ENCODE measurements around the gene ZNF197. TPM values are rescaled to one million over a fixed set of nuclear protein-coding genes. Genes with fewer than 3 reads are reported as not detected.

The ZNF197 gene
- total RNA-seq (16.9 and 17.7 TPM in 2 replicates), polyA plus RNA-seq (3.9 and 4.4 TPM in 2 replicates), polyA minus RNA-seq (7.9 and 8.8 TPM in 2 replicates)
- total RNA-seq (2013) = 15.1 TPM

GRCh38 chr3:44624749-44625480, at the start of gene ZNF197:
Gene ZNF197, plus strand, starts transcription at chr3:44625036. Its CDS starts 4,119 bp downstream, at chr3:44629155.
- H3K4me2 ChIP-seq (replicated peaks; ENCODE audit: low read depth, low read length, poor library complexity, severe bottlenecking) = peak within 1 kb of the TSS; percentile 82
- peaks cover 0 to 10% of the 10 kb centered on the region in 2 experiments for H3K36me3 ChIP-seq (replicated peaks in 1 of 2; ENCODE audit: control extremely low read depth in 1 of 2, control insufficient read depth in 1 of 2, extremely low read depth in 1 of 2, insufficient read depth in 2 of 2, low read length in 1 of 2)
- Mint-ChIP-seq H3K27ac (peak within 1 kb of the TSS; percentile 80), H3K4me1 (peaks cover 27% of the 10 kb centered on the region), H3K27me3 (no peaks in the 10 kb centered on the region), H3K9me3 (ENCODE audit: insufficient read depth) (no peaks in the 10 kb centered on the region), H3K4me3 (peak within 1 kb of the TSS; percentile 92)
- H3K27ac ChIP-seq (ENCODE audit: low read length in 2 of 2) = peak within 1 kb of the TSS; percentile 51 to 73
- POLR2A ChIA-PET = interaction anchor here (0.8 to 1.1 kb wide), 3 partner anchors 24 to 137 kb away, joined by 4 to 6 read pairs (median 4); partner anchors contain the start of genes KIAA1143, KIF15 and ZNF35
- DNase-seq (peak; percentile 64), ATAC-seq (ENCODE audit: low read depth) (peak; percentile 88)
- peak within 1 kb of the TSS; percentile 89 for H2AFZ ChIP-seq (ENCODE audit: insufficient read depth, low read depth, low read length, poor library complexity, severe bottlenecking)
- H3K27me3 ChIP-seq (replicated peaks in 1 of 4; ENCODE audit: control extremely low read depth in 1 of 4, control insufficient read depth in 3 of 4, insufficient read depth in 4 of 4, low read length in 3 of 4) = no peaks in the 10 kb centered on the region
- peak within 1 kb of the TSS; percentile 70 to 93 (median 80) for H3K4me3 ChIP-seq (ENCODE audit: control extremely low read depth in 1 of 5, extremely low read depth in 1 of 5, insufficient read depth in 1 of 5, low read depth in 2 of 5, low read length in 4 of 5)
- peaks cover 35% of the 10 kb centered on the region for H3K79me2 ChIP-seq (ENCODE audit: control insufficient read depth, insufficient read depth, low read length)
- H3K4me1 ChIP-seq (ENCODE audit: control insufficient read depth in 2 of 2, insufficient read depth in 2 of 2, low read length in 2 of 2) = peaks cover 13 to 16% of the 10 kb centered on the region in 2 donors
- WGBS (ENCODE audit: insufficient coverage) = 0% methylated on average over 44 of the region's 47 CpGs
- intact Hi-C loops (cut with micrococcal nuclease) = loop anchor here (1.0 to 5.0 kb wide), 4 partner anchors 23 to 136 kb away; partner anchors contain the start of genes KIAA1143, KIF15 and ZNF35
- H3K9ac ChIP-seq (ENCODE audit: low read length) = peak within 1 kb of the TSS; percentile 77
- H3K9me3 ChIP-seq (ENCODE audit: control extremely low read depth in 1 of 3, control insufficient read depth in 2 of 3, insufficient read depth in 1 of 3, low read length in 2 of 3) = no peaks in the 10 kb centered on the region
- peaks cover 13% of the 10 kb centered on the region for H4K20me1 ChIP-seq (ENCODE audit: control insufficient read depth, insufficient read depth, low read length, poor library complexity, severe bottlenecking)
- CTCF ChIA-PET = no interaction called here
- TF ChIP-seq CTCF (IDR thresholded peaks at IDR 0.05) (no peak), EZH2 (IDR thresholded peaks at IDR 0.05; ENCODE audit: borderline replicate concordance, insufficient read depth, low read depth, low read length, poor library complexity, severe bottlenecking) (no peak)

GRCh38 chr3:44576613-44577012, 48.2 kb upstream of the ZNF197 start:
- Histone ChIP-seq H3K27ac (ENCODE audit: low read length in 2 of 2) (no peak overlapping the region), H3K9me3 (ENCODE audit: control extremely low read depth in 1 of 3, control insufficient read depth in 2 of 3, insufficient read depth in 1 of 3, low read length in 2 of 3) (peaks cover 2 to 39% (median 9%) of the 10 kb centered on the region in 3 donors), H3K36me3 (replicated peaks in 1 of 2; ENCODE audit: control extremely low read depth in 1 of 2, control insufficient read depth in 1 of 2, extremely low read depth in 1 of 2, insufficient read depth in 2 of 2, low read length in 1 of 2) (peaks cover 0 to 8% of the 10 kb centered on the region in 2 experiments), H3K79me2 (ENCODE audit: control insufficient read depth, insufficient read depth, low read length) (no peaks in the 10 kb centered on the region), H3K27me3 (replicated peaks in 1 of 4; ENCODE audit: control extremely low read depth in 1 of 4, control insufficient read depth in 3 of 4, insufficient read depth in 4 of 4, low read length in 3 of 4) (no peaks in the 10 kb centered on the region), H4K20me1 (ENCODE audit: control insufficient read depth, insufficient read depth, low read length, poor library complexity, severe bottlenecking) (no peaks in the 10 kb centered on the region), H3K4me3 (ENCODE audit: control extremely low read depth in 1 of 5, extremely low read depth in 1 of 5, insufficient read depth in 1 of 5, low read depth in 2 of 5, low read length in 4 of 5) (no peak overlapping the region), H3K4me1 (ENCODE audit: control insufficient read depth in 2 of 2, insufficient read depth in 2 of 2, low read length in 2 of 2) (no peaks in the 10 kb centered on the region), H2AFZ (ENCODE audit: insufficient read depth, low read depth, low read length, poor library complexity, severe bottlenecking) (no peak overlapping the region), H3K4me2 (replicated peaks; ENCODE audit: low read depth, low read length, poor library complexity, severe bottlenecking) (no peak overlapping the region), H3K9ac (ENCODE audit: low read length) (no peak overlapping the region)
- no peak overlapping the region for H3K27ac Mint-ChIP-seq
- DNase-seq = no peak
- no peak overlapping the region for H3K4me3 Mint-ChIP-seq
- ATAC-seq (ENCODE audit: low read depth) = no peak
- intact Hi-C loops (cut with micrococcal nuclease) = no loop called here
- no peak for TF ChIP-seq CTCF (IDR thresholded peaks at IDR 0.05)
- TF ChIP-seq EZH2 (IDR thresholded peaks at IDR 0.05; ENCODE audit: borderline replicate concordance, insufficient read depth, low read depth, low read length, poor library complexity, severe bottlenecking) = no peak
- H3K4me1 Mint-ChIP-seq = no peaks in the 10 kb centered on the region
- H3K9me3 Mint-ChIP-seq (ENCODE audit: insufficient read depth) = peaks cover 12% of the 10 kb centered on the region
- no peaks in the 10 kb centered on the region for H3K27me3 Mint-ChIP-seq
- ChIA-PET POLR2A (no interaction called here), CTCF (no interaction called here)
